Kidney glomerular epithelial cell (primary cell): Measurements from ENCODE around the gene RERE.

Experiments
- DNase-seq: peaks from one replicate; lab custom pipeline; 2025; lab: John Stamatoyannopoulos, UW

Gene RERE

DNA sequence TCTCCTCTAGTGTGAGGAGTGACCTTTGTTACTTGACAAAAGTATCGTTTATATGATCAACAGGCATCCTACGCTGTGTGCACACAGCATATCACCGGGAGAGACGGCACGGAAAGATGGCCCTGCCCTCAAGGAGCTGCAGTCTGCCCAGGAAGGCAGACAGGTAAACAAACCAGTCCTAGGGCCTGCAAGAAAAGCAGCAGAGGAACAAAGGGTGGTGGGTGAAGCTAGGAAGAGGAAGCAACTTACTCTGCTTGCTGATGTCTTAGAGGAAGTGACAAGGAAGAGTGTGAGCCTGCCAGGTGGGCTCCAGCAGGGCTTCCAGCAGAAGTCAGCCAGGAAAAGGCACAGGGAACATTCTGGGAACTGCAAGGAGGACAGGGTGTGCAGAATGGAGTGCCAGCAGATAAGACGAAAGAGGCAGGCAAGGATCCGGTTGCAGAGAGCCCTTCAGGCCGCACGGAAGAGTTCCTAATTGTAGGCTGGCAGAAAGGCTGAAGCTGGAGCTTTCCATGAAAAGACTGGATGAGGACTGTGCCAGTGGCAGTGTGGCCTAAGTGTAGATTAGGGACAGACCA is 392.8 kb downstream of the RERE start:
- peak; percentile 41 for DNase-seq

DNA sequence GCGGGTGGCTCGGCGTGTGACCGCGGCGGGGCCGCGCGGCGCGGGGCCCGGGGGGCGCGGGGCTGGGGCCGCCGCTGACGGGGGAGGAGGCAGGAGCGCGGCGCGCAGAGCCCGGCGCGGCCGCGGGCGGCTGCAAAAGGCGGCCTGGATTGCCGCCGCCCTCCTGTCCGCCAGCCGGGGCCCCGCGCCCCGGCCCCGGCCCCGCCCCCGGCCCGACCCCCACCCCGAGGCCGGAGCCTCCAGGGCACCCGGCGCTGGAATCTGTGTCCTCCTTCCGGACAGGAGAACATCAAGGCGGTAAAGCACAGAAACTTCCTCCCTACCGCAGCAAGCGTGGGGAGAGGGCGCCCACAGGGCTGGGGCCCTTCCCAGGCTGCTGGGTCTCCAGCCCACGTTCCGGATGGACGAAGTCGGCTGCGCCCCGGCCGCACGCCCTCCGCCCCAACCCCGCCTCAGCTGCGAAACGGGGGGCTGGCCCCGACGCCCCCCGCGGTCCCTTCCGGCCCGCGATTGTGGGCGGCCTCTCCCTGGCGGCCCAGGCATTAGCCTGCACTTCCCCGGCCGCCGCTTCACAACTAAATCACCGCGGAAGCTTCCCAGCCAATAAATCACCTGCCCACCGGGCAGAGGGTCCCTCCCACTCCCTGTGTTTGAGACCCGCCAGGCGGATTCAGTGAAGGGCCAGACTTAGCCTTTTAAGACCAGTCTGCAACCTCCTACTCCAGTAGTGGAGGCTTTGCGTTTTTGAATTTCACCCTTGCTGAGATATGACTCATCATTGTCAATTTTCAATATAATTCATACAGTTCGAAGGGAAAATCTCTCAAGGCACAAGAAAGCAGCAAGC is 393.5 kb downstream of the RERE start:
- DNase-seq, result peak; percentile 41

DNA sequence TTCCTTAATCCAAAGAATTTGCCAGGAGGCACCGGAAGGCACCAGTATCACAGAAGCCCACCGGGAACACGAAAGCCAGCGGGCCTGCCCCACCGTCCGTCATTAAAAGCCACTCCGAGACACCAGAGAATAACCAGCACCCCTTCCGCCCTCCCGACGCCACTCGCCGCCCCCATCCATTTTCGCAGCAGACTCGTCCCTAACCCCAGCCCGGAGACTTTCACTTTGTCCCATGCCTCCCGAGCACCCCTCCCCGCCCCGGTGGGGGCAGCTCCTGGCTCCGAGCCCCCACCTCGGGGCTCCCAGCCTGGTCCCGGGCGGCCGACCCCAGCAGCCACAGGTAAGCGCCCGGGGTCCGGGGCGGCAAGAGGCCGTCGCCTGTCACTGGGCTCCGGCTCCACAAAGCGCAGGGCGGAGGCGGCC is 394.2 kb downstream of the RERE start:
- DNase-seq, result no peak

GRCh38 chr1:8422510-8423268 is 394.8 kb downstream of the RERE start:
- DNase-seq, result peak; percentile 37

DNA sequence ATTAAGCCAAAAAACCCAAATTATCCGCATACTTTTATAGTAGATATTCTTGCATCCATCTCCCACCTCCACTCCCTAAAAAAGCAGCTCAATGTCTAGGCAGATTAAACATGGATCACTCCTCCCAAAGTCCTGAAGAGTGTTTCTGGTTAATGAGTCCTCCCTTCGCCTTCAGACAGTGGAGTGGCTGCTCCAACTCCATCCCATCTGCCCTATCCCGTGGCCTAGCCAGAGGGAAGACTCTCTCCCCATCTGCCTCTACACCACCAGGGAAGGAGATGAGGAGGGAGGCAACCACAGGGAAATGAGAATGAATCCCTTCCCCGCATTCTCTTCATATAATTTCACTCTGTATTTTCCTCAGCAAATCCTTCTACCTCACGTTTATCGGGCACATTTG is 395.7 kb downstream of the RERE start:
- no peak for DNase-seq

- DNase-seq, result peak; percentile 74
Observed at GRCh38 chr1:8420318-8420717, 397.1 kb downstream of the RERE start.

DNA sequence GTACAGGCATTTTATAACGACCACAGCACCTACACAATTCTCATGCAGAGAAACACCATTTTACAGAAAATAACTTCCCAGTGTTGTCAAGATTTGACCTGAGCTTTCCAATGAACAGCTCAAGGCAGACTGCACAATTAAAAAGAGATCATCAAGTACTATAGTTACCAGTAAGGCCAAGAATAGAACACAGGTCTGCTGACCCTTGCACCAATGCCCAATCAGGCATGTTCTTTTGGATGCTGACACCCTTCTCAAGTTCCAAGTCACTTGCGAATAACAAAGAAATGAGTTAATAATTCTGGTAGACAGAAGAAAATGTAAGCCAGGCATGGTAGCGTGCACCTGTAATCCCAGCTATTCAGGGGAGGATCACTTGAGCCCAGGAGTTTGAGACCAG is 397.6 kb downstream of the RERE start:
- DNase-seq, result peak; percentile 74

DNA sequence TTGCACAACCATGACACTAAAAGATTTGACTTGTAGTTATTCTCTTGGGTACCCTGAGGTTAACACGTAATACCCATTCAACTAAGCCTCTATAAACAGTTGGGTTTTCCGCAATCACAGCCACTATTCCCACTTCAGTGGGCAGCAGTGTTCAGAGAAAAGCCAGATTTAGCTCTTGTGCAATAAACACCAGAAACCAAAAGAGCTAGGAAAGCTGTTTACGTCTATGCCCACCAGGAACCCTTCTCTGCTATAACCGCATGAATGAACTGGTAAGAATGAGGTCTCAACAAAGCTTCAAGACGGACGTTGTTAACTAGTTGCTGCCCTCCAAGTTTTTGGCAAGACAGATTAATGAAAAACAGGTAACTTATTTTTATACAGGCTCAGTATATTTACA is 398.3 kb downstream of the RERE start:
- DNase-seq, result peak; percentile 21

DNA sequence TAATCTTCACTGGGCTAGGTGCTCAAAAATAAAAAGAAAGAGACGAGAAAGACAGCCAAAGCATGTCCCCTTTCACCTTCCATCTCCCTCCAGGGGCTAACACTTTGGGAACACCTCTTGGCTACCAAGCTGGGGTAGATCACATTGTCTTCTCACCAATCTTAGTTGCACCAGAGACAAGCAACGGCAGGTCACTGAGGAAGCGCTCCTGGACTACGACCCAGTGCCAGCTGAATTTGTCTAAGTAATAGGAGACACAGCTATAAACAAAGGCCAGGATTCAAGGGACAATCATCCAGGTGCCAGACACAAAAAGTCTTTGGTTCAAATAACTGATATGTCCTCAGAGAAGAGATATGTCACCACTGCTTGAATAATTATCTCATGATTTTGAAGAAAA is 399.1 kb downstream of the RERE start:
- no peak for DNase-seq

DNA sequence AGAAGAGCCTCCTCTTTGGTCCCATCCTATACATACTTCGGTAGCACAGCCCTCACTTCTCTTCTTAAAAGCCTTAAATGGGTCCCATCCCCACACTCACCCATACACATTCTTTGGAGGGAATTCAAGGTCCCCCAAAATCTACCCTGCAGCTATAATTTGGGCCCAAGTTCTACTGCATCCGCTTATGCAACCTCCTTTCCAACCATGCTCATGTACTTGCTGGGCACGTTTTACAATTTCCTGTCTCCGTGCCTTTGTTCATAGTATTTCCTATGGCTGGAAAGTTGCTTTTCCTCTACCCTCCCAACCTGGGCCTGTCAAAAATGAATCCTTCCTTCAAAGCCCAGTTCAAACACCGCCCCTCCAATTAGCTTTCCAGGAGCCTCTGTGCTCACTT is 399.8 kb downstream of the RERE start:
- no peak for DNase-seq

- DNase-seq, result peak; percentile 8
Observed at GRCh38 chr1:8416881-8417280, 400.6 kb downstream of the RERE start.

- no peak for DNase-seq
Observed at GRCh38 chr1:8415526-8416278, 401.7 kb downstream of the RERE start.

DNA sequence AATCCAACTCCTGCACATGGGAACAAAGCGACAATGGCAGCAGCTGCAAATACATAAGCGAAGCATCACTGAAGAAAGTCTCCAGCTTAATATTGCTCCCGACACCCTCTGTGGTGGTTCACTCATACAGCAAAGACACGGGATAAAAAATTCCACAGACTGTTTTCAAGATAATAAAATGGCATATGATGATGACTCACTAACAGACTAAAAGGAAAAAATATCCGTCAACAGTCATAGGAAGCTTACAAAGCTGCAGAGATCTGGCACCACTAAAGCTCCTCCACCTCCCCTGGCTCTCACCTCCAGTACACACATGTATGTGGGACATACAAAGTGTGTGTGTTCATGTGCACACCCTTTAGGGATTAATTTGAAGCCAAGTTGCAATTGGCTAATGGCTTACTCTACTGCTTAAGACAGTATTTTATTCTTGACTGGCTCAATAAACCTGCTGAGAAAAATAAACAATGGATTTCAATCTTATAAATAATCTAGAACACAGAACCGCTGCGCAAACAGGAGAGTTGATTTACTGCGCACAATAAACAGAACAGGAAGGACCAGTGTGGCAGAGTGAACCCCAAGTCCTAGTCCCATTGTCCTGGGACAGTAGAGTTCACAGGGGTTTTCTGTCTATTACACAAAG is 405.1 kb downstream of the RERE start:
- peak; percentile 56 for DNase-seq

DNA sequence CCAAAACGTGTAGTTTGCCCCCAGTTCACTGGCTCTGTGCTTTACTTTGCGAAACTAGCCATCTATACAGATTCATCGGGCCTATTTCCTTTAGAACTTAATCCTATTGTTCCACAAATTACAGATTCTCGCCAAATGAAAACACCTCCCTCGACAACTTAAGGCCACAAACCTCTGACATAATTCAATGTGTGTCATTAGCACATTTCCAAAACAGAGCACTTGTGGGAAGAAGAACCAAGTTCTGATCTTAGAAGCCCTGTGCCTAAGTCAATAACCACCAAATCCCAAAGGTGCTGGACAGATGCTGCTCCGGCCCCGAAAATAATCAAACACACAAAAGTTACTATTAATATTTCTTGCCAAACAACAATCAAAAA is 405.6 kb downstream of the RERE start:
- no peak for DNase-seq

GRCh38 chr1:8410791-8411190 is 406.6 kb downstream of the RERE start:
- no peak for DNase-seq

DNA sequence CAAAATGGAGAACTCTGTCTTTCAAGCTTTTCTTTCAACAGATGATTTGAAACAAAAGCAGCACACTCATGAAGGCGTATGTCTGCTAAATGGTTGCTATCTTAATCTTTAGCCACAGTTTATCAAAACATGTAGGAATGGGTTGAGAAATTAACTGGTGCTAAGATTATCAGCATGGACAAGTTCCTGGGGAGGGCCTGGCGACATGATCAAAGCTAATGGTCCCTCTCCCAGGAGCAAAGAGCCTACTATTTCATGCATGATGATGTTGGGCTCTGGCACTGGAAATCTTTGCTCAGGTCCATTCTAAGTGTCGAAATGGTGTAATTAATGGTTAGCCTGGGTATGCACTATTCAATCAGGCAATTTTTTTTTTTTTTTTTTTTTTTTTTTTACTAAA is 407.8 kb downstream of the RERE start:
- DNase-seq, result peak; percentile 22

DNA sequence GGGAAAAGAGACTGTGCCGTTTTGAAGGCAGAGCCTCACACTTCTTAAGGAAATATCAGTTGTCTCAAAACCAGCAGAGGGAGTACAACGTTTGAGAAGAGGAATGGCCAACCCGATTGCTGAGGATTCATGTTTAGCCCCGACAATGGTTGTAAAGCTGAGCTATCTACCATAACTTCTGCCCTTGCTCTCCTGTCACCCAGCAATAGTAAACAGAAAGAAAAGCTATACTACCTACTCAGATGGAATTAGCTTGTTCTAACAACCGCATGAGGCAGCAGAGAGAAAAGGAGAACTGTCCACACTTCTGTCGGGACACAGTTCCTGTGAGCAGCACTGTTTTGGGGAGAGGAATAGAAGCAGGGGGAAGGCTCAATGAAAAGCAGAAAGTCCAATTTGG is 408.3 kb downstream of the RERE start:
- DNase-seq, result peak; percentile 70

- DNase-seq, result peak; percentile 90
Observed at GRCh38 chr1:8408151-8408839, 409.1 kb downstream of the RERE start.

DNA sequence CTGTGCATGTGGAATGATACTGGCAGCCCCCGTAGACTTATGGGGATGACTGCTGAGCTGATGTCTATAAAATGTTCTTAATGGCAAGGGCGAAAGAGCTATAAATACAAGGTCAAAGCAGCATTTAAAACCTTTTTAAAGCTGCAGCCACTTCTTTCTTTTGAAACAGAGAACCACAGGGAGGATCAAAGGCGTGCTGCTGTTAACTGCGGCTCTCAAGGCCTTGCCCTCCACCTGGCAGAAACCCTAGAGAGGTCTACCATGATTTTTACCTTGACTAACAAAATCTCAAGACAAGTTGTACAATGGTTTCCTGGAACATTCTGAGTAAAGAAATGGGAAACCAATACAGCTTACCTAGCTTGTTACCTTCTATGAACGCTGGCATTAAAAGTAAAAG is 409.8 kb downstream of the RERE start:
- DNase-seq, result no peak

DNA sequence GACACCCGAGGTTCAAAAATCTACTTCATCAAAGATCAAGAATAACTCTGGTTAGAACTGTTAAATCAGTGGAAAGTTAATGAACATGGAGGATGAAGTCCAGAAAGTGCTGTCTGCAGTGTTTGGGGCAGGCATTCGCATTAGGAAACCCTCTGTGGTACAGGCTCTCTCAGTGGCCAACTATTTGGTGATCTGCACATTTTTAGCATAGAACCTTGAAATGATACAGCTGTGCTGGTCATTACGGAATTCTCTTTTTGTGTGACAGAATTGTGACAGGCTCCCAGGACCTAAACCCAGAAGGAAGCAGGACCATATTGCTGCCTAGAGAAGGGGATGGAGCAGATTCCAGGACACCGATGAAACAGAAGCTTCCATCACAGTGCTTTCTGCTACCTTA is 410.5 kb downstream of the RERE start:
- no peak for DNase-seq

DNA sequence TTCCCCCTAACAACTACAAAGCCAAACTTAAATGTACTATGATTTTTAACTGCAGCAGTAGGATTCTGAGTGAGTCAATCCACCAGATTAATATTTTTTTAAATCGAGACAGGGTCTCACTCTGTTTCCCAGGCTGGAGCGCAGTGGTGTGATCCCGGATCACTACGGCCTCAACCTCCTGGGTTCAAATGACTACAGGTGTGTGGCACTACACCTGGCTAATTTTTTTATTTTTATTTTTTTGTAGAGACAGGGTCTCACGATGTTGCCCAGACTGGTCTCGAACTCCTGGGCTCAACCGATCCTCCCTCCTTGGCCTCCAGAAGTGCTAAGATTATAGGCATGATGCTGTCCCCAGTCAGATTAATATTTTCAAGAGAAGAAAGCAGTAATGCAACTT is 411.4 kb downstream of the RERE start:
- DNase-seq, result no peak
